Stimulated activated naive CD8-positive, alpha-beta T cell treated with anti-CD3 and anti-CD28 coated beads, Interleukin-15, amount 100 ng/mL, for 72 hours (primary cell): ENCODE results near the gene IRAK2.

Source experiments
- ATAC-seq: fragments of 150-1000 bp; cut with Tn5 transposase; 2 replicates; pipeline ENCODE4 v1.10.0; 2021; ENCODE audit warnings: mild to moderate bottlenecking, moderate library complexity
- DNase-seq, 2 donors: peaks; one replicate each; pipeline ENCODE4 v3.0.0; 2021 to 2022
- H3K27ac Mint-ChIP-seq, 2 donors: one replicate each; pipeline ENCODE4 v1.8.0; 2022; ENCODE audit warnings: mild to moderate bottlenecking in 2 of 2, mixed read lengths in 2 of 2, moderate library complexity in 2 of 2
- H3K27me3 Mint-ChIP-seq: one replicate; pipeline ENCODE4 v1.8.0; 2022; ENCODE audit warnings: mixed read lengths
- H3K4me1 Mint-ChIP-seq: one replicate; pipeline ENCODE4 v1.8.0; 2022; ENCODE audit warnings: mild to moderate bottlenecking, mixed read lengths
- H3K4me3 Mint-ChIP-seq, 2 donors: one replicate each; pipeline ENCODE4 v1.8.0; 2022; ENCODE audit warnings: mild to moderate bottlenecking in 2 of 2, mixed read lengths in 2 of 2, moderate library complexity in 1 of 2
- H3K9me3 Mint-ChIP-seq, 2 donors: one replicate each; pipeline ENCODE4 v1.8.0; 2022; ENCODE audit warnings: mixed read lengths in 2 of 2

The IRAK2 gene

DNA sequence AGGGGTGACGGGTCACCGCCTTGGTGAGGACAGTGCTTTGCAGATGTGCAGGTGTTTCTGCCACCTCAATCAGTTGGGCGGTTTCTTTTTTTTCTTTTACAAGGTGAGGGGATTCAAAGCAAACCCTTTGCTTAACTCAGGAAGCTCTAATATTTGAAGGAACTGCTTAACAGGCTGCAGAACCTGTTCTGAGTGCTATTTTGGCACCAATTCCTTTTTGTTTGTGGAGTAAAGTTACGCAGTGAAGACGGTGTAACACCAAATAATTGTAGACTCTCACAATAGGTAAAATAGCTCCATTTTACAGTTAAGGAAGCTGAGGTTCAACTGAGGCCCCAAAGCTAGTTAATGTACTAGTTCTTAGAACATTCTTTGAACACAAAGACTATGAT is 121.4 kb downstream of the IRAK2 start:
- Mint-ChIP-seq H3K27ac (no peak overlapping the region), H3K4me1 (peaks cover 47% of the 10 kb centered on the region), H3K27me3 (no peaks in the 10 kb centered on the region), H3K4me3 (no peak overlapping the region), H3K9me3 (no peaks in the 10 kb centered on the region)
- DNase-seq (no peak), ATAC-seq (no peak)

DNA sequence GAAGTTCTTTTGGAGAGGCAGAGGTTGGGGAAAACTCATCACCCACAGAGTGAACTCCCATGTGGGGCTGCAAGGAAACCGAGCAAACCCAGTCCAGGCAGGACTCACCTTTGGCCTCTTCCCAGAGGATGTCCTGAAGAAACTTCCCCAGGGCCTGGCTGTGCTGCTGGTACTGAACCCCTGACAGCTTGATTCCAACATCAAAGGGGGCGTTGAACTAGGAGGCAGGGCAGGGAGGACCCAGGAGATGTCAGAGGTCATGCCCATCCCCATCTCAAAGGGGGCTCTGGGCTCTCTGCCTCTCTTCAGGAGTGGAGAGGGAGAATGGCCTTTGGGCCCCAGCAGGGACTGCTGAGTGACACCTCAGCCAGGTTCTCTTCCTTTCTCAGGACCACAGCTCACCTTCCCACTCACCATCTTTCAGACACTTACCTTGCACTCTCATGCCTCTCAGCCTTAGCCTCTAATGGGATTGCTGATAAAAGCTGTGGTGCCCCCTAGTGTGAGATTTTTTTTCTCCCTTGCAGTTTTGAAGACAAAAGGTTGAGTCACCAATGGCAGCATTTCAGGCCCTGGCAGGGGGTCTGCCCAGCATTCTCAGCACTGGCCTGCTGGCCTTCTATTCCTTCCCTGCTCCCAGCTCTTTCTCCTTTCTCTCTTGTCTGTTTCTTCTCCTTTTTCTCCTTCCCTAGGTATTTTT is 122.0 kb downstream of the IRAK2 start:
- H3K4me1 Mint-ChIP-seq = peaks cover 50% of the 10 kb centered on the region
- peak; percentile 44 for ATAC-seq
- DNase-seq = peak in 1 of 2 donors; percentile 63
- H3K9me3 Mint-ChIP-seq = no peaks in the 10 kb centered on the region
- no peaks in the 10 kb centered on the region for H3K27me3 Mint-ChIP-seq
- no peak overlapping the region for H3K4me3 Mint-ChIP-seq
- peak overlapping the region in 1 of 2 donors; percentile 29 for H3K27ac Mint-ChIP-seq

DNA sequence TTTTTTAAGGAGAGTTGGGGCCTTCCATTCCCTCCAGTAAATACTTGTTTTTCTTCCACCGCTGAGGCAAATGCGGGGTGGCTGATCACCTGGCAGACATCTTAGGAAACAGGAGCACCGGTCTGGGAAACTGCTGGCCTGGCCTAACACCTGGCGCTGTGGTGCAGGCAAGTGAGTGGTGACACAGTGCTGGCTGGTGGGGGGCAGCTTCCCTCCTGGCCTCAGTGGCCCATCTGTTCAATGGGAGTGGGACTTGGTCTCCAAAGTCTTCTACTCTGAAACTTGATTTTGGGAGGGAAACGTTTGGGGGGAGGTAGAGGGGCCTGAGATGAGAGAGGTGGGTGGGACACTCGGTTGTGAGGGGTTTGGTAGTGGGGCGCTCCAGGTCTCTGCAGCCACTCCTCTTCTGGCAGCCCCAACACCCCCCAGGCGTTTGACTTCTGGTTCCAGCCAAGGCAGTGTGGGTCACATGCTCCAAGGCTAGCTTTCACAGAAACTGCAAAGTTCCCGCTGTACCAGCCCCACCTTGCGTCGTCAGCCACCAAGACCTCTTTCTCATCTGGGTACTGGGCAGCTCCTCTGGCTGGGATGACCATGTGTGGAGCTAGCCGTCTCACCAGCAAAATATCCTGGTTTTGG is 123.3 kb downstream of the IRAK2 start:
- DNase-seq (no peak), ATAC-seq (no peak)
- Mint-ChIP-seq H3K27me3 (no peaks in the 10 kb centered on the region), H3K9me3 (no peaks in the 10 kb centered on the region), H3K27ac (no peak overlapping the region), H3K4me1 (peaks cover 58% of the 10 kb centered on the region), H3K4me3 (no peak overlapping the region)

DNA sequence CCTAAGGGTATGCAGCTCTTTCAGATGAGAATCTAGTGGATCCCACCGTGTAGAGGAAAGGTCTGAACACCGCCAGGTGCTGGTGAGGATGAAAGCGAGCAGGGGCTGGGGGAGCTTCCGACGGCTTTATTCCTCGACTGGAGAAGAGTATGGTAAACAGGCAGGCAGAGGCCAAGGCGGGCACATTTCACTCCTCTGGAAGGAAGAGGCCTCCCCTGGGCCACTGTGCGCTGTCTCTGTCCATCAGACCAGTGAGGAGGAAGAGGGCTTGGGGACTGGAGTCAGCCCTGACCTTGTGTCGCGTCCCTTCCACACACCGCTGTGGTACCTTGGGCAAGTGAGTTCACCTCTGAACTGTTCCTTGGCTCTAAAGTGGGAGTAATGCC is 123.8 kb downstream of the IRAK2 start:
- ATAC-seq (no peak), DNase-seq (no peak)
- no peak overlapping the region for H3K4me3 Mint-ChIP-seq
- no peak overlapping the region for H3K27ac Mint-ChIP-seq
- H3K9me3 Mint-ChIP-seq = no peaks in the 10 kb centered on the region
- no peaks in the 10 kb centered on the region for H3K27me3 Mint-ChIP-seq
- H3K4me1 Mint-ChIP-seq = peaks cover 55% of the 10 kb centered on the region

DNA sequence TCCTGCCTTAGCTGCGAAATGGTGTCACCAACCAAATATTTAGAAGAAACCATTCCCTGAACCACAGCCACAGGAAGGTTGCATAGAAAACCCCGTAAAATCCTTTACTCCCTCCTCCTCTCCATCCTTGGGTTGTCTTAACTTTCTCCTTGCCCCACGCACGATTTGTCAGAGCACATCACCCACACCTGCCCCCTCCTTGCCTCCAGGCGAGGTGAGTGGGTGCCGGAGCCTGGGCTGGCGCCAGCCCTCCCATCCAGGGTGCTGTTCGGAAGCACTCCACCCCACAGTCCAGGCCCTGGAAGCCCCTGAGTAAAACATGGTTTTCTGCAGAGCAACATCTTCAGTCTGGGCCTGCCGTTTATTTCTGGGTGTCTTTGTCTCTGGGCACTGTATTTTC is 124.4 kb downstream of the IRAK2 start:
- Mint-ChIP-seq H3K27ac (peak overlapping the region in 1 of 2 donors; percentile 36), H3K4me1 (peaks cover 50% of the 10 kb centered on the region), H3K4me3 (no peak overlapping the region), H3K9me3 (no peaks in the 10 kb centered on the region), H3K27me3 (no peaks in the 10 kb centered on the region)
- no peak for DNase-seq
- no peak for ATAC-seq

DNA sequence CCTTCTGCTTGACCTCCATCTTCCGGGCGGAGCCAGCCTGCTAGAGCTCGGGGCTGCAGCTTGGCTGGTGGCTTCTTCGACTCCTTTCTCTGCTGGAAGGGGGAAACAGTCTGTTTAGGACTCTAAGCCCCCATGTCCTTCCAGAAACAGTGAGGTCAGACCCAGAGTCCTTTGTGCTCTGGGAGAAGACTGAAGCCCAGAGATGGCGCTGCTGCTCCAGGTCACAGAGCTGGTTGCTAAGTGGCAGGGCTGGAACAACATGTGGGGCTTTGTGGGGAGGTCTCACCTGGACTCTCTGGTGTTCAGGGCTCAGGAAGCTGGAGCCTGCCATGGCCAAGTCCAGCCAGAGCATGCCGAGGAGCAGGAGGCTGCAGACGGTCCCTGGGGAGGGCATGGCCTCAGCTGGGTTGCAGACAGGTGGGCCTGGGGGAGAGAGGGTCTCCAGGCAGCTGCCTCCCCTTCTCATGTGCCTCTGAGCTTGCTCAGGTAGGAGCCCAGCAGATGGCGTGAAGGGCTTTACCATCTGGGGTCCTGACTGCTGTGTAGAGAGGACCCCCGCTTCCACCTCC is 125.2 kb downstream of the IRAK2 start:
- ATAC-seq (no peak), DNase-seq (no peak)
- Mint-ChIP-seq H3K4me3 (no peak overlapping the region), H3K27me3 (no peaks in the 10 kb centered on the region), H3K4me1 (peaks cover 42% of the 10 kb centered on the region), H3K9me3 (no peaks in the 10 kb centered on the region), H3K27ac (peak overlapping the region; percentile 42 to 72)

DNA sequence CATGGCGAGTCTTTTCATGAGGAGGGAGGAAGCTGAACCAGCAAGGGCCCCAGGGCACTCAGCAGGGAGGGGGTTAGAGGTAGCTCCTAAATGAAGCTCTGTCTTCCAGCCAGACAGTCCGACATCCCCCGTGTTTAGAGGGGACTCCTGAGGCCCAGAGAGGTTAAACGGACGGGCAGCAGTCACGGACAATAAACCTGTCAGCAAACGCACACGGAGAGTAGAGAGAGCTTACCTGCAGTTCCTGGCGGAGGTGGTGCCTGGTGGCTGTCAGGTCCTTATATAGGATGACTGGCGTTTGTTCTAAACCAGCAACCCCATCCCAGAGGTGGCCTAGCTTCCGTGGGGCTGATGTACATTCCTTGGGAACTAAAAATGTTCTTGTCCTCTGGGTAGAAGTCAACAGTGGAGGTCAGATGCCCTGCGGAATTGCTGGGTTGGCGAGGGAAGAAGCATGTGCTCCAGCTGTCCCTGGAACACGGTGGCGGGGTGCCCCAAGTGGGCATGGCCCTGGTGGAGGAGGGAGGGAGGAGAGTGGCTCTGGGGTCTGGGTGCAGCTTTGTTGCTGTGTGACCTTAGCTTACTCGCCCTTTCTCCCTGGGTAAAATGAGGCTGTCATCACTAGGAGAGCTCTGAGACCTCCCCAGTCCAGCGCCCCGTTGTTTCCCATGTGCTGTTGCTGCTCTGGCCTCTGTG is 125.9 kb downstream of the IRAK2 start:
- no peak for DNase-seq
- Mint-ChIP-seq H3K27me3 (no peaks in the 10 kb centered on the region), H3K4me1 (peaks cover 34% of the 10 kb centered on the region), H3K4me3 (no peak overlapping the region), H3K9me3 (no peaks in the 10 kb centered on the region), H3K27ac (peak overlapping the region in 1 of 2 donors; percentile 72)
- no peak for ATAC-seq

DNA sequence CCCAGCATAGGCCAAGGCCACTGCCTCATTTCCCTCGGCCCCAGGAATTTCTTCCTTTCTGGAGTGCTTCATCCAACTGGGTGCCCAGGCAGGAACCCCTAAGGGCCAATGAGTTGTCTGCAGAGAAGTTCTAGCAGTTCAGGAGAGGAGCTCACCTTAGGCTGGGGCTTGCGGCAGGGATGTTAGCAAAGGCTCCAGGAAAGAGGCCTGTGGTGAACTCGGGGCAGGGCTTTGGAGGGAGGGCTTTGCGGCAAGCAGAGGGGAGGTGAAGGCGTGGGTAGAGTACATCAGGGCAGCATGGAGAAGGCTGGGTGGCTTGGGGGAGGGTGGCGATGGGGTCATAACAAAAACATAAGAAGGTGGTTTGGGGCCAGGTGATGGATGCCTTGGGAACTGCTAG is 126.9 kb downstream of the IRAK2 start:
- Mint-ChIP-seq H3K27ac (peak overlapping the region; percentile 69 to 96), H3K27me3 (no peaks in the 10 kb centered on the region), H3K9me3 (no peaks in the 10 kb centered on the region), H3K4me1 (peaks cover 27% of the 10 kb centered on the region), H3K4me3 (no peak overlapping the region)
- DNase-seq (no peak), ATAC-seq (no peak)

DNA sequence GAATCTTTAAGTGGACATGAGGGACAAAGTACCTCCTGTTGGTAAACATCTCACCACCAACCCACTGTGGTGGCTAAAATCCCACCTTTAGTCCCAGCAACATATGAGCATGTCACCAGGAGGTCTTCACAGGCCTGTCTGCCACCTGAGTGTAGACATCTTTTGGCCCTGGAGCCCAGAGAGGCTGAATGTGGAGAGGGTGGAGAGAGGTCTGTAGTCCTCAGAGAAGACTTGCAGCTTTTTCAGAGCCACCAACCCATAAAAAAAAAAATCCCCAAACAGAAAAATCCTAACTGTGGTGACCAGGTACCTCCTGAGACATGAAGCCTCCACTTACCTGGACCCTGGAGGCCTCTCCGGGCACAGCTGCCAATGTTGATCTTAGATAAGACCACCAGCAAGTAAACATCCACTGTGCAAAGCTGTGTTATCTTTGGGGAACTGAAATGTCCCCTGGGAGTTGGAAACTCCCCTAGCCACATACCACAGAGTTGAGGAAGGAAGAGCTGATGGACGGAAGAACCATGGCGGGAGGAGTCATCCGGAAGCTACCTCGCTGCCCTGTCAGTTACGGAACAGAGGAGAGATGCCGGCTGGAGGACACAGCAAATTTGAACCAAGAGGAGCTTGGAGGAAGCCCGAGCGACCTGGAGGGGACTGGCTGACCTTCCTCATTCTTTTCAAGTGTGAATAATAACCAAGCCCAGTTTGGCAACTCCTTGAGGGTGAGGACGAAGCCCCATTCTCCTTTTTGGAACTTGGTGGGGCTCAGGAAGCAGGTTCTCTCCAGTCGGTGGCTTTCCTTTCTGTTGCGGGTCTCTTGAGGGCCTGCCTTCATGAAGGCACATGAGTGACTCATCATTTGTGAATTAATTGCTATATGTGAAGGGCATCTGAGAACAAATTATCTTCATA is 128.0 kb downstream of the IRAK2 start, which contains the start of gene GHRL:
Gene GHRL, minus strand, starts transcription at position 443 of the 915 bp plus-strand sequence. CDS start 2,767 bp downstream, outside the sequence.
- no peak for DNase-seq
- H3K4me3 Mint-ChIP-seq = peak within 1 kb of the TSS; percentile 25 to 54
- peak within 1 kb of the TSS; percentile 82 to 92 for H3K27ac Mint-ChIP-seq
- H3K4me1 Mint-ChIP-seq = peaks cover 19% of the 10 kb centered on the region
- peak; percentile 27 for ATAC-seq
- no peaks in the 10 kb centered on the region for H3K27me3 Mint-ChIP-seq
- no peaks in the 10 kb centered on the region for H3K9me3 Mint-ChIP-seq
